Fibroblast of skin of left biceps (primary cell): ENCODE data around the gene LBX2.
A peak's percentile ranks its signal among the peaks of the same experiment; 100 is the strongest.

Experiments used
- DNase-seq, 2 experiments: peaks; one replicate each; pipeline ENCODE4 v3.0.0-alpha.2; 2013; ENCODE audit warnings: low read depth in 2 of 2

Gene LBX2

DNA sequence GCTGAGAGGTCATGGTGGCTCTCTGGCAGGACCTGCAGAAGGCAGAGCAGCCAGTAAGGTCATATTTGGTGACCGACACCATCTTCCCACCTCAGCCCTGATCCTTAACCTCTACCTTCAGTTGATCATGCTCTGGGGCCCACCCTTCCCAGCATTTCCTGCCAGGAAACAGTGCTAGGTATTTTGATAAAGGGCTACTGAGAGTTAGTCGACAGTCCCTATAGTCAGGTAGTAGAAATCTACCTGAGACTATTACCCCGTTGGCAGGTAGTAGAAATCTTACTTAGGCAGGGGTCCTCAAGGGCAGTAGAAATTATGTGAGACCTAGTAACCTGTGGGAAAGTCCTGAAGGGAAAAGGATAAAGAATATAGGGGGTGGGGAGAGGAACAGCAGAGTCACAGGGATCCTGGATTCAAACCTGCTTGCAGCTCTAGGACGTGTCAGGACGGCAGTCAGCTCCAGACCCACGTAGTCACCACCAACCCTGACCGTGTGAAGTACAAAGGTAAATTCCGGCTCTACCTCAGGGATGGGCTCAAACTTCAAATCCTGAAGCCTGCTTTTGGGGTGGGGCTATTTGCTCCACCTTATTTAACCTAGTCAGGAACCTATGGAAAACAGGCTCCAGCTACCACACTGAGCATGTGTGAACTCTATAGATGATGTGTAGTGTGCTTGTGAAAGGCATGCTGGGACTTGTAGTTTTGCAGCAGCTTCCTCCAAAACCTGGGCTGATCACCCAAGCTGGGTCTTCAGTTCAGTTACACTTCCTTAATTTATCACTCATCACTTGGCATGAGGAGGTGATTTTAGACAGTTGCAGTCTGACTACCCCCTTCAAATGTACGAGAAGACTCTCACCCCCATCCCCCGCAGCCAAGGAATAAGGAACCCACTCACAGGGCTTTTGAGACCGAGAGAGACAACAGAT is 26.6 kb upstream of the LBX2 start, which contains the start of gene DQX1:
Gene DQX1, minus strand, starts transcription at position 515 of the 932 bp plus-strand sequence. Its CDS starts 502 bp downstream, at position 13.
- no peak for DNase-seq

DNA sequence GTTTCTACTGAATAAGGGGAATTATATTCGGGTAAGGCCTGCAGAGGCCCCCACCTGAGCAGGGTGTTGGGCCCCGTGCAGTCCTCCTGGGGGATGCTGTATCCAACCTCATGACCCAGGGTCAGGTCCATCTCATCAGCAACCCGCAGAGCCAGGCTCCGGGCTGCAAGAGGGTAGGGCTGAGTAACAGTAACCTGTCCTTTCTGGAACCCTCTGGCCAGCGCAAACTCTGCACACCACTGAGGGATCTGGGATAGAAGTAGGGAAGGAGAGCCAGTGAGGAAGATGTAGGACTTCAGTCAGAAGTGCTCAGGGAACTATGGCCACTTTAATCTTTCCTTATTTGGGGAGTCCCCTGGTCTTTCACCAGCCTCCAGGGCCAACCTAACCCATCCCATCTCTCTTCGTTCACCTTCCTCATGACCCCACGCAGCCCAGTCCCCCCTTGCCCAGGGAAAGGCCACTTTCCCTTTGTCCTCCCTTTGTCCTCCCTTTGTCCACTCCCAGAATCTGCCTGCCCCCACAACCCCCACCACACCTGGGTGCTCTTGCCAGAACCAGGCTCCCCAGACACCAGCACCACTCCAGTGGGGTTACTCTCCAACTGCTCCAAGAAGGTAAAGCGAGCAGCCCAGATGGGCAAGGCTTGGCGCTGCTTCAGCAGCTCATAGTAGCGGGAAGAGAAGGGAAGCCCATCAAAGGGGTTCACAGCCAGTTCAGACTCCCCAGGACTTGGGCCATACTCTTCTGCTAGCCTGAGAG is 25.7 kb upstream of the LBX2 start:
- no peak for DNase-seq

DNA sequence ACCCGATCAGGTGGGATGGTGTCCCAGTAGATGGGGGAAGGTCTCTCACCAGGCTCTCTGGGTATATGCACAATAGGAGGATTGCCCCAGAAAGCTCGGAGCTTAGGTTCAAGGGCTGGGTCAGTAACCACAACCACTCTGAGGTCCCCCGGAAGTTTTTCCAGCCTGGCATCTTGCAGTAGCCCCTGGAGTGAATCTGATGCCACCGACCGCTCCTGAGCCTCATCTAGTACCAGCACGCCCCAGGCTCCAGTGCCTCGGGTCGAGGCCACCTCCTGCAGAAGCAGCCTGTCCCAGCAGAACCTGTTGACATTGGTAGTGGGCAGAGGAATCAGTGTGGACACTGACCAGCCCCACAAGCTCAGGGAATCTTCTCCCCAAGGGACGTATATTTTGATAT is 24.6 kb upstream of the LBX2 start:
- no peak for DNase-seq

DNA sequence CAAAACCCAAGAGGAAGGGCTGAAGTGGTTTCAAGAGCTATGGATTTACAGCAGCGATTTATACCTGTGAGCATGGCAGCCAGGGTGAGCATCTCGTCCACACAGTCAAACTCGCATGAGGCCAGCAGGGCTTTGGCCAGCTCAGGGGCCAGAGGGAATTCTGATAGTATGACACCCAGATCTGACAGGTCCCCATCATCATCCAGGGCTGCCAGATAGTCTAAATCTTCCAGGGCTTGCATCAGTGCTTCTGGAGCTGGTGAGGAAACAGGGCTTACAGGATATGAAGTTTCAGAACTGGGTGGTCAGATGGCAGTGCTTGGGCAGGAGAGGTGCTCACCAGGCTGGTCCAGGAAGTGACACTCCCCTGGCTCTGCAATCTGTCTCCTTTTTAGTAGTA is 23.1 kb upstream of the LBX2 start:
- no peak for DNase-seq

DNA sequence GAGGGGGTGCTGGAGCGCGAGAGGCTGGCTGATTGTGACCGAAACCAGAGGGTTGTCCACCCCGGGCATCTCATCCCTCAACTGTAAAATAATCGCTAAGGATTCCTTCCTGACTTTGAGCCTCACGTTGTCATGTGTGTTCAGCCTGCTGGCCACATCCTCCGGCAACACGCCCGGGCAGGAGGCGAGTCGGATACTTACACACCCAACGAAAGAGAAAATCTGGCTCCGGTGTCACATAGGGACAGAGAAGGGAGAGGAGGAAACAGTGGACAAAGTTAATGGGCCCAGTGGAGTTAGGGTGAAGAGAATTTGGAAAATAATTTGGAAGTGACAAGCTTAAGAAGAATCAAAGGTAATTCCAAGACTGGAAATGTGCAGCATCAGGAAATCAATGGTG is 17.2 kb upstream of the LBX2 start:
- DNase-seq, result no peak

DNA sequence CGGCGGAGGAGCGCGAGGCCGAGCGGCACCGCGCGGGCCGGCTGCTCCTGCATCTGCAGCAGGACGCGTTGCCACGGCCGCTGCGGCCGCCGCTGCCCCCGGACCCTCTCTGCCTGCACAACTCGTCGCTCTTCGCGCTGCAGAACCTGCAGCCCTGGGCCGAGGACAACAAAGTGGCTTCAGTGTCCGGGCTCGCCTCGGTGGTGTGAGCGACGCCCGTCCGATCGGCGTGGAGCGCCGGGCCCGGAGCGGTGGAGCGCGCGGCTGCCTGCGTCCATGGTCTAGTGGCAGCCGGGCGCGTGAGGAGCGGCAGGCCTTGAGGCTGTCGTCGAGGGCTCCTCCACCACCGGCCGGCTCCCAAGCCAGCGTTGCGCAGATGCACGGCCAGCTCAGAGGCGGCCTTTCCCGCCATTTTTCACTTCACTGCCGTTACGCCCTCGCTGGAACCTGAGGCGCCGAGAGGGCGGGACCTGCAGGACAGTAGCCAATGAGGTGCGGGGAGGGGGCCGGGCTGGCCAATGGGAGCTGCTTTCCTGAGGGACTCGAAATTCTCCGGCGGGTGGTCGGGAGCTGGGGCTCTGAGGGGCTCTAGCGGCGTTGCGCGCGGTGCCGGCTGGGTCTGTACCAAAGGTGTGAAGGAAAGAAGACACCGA is 16.7 kb upstream of the LBX2 start:
- no peak for DNase-seq

DNA sequence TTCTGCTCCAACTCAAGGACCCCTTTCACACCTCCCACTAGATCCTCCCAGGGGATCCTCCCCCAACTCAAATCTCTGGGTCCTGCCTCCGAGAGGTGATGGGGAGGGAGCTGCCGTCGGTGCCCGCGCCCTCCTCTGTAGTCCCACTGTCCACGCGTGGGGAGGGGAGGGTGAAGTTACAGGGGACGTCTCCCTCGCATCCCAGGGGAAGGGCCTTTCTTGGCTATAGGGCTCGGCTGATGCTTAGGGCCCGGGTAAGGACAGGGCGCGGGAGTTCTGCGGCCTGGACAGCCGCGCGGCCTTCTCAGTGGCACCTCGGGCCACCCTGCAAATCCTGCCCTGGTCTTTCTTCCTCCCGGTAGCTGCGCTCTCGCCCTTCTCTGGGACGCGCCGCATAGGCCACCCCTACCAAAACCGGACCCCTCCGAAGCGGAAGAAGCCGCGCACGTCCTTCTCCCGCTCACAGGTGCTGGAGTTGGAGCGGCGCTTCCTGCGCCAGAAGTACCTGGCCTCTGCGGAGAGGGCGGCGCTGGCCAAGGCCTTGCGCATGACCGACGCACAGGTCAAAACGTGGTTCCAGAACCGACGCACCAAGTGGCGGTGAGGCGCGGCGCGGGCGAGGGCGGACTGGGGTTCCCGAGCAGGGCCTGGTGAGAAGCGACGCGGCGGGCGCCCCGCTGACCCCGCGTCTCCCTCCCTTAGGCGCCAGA is 16.0 kb upstream of the LBX2 start:
- DNase-seq, result no peak

DNA sequence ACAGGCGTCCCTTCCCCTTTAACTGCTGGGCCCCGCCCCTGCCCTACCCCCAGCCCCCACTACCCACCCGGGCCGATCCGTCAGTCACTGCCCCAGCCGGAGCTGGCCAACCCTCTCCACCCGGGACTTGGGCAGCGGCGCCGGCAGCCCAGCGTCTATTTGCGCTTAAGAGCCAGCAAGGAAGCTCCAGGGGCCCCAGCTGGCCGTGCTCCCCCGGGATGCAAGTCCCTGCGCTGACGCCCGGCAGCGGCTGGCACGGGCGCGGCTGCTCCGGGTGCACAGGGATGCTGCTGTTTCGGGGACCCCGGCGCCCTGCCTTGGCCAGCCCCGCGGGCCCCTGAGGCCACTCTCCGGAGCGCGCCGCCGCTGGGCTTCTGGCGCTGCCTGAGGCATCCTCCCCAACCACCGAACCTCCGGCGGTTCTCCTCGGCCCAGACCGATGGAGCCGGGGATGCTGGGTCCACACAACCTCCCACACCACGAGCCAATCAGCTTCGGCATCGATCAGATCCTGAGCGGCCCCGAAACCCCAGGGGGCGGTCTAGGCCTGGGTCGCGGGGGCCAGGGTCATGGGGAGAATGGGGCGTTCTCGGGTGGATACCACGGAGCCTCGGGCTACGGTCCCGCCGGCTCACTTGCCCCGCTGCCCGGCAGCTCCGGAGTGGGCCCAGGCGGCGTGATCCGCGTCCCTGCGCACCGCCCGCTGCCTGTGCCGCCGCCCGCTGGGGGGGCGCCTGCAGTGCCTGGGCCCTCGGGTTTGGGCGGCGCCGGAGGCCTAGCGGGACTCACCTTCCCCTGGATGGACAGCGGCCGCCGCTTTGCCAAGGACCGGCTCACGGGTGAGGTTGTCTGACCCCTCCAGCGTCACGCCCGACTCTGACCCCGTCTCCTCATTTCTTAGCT is 15.2 kb upstream of the LBX2 start, which contains the start of gene TLX2:
Gene TLX2, plus strand, starts transcription at position 83 of the 903 bp plus-strand sequence. Its CDS starts 357 bp downstream, at position 440.
- DNase-seq, result no peak

DNA sequence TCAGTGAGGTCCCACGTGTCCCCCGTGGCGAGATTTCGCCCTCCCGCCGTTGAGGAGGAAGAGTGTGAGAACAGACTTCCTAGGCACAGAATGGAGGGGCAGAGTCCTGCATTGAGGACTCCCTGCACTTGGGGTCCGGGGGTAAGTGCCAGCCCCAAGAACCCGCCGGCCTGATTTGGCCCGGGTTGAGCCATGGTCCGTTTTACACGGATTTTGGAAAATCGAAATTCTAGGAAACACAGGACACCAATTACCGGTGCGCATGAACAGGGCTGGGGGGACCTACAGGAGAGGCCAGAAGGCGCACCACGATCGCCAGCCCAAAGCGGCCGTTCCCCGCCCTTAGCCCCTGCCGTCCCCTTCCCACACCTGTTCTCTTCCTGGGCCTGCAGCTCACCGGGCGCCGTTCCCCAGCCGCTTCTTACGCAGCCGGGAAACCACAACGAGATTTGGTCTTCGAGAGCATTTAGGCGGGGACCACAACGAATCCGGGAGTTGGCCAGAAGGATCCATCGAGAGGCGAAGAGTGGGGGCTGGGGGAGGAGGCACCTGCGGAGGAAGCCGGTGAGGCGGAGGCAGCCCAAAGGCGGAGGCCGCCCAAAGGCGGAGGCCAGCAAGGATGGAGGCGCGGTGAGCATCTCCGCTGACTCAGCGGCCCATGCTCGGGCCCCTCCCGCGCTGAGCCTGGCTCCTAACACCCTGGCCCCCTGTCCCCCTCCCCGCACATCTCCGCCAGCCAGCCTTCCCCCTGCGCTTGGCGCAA is 14.4 kb upstream of the LBX2 start:
- DNase-seq, result no peak

DNA sequence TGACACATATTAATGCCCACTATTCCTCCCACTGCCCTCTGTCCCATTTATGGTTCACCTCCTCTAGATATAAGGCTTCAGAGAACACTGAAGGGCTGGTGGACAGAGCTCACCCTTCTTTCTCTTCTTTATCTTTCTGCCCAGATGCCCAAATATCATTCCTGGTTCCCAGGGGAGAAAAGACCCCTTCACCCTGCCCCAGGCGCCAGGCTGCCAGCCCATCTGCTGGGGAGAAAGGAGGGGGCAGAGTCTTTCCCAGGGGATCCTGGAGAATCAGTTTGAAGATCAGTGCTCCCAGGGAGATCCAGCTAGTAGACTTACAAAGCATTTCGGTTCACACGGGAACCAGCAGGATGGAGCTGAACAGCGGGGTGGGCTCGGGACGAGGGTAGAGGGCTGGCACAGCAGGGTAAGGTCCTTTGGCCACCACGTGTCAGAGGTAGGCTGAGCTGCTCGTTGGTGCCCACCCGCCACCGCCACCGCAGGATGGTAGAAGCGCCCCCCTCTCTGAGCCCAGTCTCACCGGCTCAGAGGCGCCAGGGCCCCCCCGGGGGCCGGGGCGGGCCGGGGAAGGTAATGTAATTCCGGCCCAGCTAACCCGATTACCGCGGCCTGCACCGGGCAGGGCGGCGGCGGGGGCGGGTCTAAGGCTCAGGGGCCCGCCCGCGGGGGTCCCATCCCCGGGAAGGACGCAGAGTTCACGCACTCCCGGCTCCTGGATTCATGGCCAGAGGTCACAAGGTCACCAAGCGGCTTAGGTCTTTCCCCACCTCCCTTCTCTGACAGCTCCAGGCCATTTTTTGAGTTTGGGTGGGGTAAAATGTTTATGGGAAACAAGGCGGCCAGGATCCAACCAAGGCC is 13.6 kb upstream of the LBX2 start:
- no peak for DNase-seq

DNA sequence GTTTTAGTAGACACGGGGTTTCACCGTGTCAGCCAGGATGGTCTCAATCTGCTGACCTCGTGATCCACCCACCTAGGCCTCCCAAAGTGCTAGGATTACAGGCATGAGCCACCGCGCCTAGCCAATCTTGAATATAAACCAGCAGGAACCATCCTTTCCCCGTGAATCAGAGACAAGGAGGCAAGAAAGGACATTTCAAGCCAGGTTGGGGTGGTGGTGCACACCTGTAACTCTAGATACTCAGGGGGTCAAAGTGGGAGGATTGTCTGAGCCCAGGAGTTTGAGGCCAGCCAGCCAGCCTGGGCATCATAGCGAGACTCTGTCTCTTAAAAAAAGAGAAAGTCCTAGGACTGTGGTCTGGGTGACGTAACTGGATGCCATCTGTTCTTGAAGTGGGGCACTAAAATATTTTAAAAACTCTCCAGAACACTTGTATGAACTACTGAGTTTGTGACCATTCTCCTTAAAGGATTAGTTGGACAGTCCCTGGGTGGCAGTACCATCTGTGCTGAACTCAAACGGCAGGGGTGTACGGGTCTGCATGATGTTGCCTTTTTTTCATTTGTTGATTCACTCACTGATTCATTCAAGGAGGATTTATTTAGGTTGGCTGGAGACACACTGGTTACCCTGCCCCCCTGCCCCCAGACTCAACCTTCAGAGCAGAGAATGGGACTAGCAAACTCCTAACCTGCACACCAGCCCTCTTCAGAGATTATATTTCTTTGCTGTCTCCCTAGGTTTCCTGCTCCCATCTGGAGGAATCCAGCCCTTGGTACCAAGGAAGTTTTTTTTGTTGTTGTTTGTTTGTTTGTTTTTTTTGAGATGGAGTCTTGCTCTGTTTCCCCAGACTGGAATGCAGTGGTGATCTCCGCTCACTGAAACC is 11.9 kb upstream of the LBX2 start:
- DNase-seq, result no peak

DNA sequence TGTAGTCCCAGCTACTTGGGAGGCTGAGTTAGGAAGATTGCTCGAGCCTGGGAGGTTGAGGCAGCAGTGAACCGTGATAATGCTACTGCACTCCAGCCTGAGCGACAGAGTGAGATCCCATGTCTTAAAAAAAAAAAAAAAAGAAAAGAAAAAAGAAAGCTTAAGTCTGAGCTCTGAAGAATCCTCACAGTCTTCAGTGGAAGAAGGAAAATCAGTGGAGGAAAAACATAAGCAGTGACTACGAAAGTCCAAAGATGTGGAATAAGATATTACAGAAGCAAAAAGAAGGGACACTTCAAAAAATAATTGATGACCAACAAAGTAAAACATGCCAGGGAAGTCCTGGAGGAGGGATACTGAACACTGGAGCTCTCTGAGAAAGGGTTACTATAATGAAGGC is 10.9 kb upstream of the LBX2 start:
- DNase-seq, result no peak

DNA sequence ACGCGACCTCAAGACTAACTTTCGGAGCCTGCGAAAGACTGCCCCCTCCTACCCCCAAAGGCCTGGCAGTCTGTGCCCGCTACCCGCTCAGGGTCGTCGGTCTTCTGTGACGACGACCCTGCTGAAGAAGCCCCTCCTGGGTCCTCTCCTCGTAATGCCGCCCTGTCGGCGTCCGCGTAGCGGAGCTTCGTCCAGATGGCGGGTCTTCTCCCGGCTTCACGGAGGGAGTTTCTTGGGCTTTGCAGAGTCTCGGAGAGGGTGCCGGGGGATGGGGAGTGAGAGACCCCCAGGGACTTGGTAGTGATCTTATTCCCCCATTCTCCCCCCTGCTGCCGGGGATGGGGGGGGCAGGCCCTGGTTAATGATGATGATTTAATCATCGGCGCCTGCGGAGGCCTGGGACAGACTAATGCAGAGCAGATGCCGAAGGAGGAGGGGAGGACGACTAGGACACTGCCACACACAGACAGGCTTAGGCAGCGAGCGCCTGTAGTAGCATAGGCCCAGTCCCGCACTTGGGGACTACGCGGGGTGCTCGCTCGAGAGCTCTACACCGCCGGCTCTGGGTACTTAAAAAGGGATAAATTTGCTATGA is 8.6 kb upstream of the LBX2 start:
- peak; percentile 75 to 78 for DNase-seq

DNA sequence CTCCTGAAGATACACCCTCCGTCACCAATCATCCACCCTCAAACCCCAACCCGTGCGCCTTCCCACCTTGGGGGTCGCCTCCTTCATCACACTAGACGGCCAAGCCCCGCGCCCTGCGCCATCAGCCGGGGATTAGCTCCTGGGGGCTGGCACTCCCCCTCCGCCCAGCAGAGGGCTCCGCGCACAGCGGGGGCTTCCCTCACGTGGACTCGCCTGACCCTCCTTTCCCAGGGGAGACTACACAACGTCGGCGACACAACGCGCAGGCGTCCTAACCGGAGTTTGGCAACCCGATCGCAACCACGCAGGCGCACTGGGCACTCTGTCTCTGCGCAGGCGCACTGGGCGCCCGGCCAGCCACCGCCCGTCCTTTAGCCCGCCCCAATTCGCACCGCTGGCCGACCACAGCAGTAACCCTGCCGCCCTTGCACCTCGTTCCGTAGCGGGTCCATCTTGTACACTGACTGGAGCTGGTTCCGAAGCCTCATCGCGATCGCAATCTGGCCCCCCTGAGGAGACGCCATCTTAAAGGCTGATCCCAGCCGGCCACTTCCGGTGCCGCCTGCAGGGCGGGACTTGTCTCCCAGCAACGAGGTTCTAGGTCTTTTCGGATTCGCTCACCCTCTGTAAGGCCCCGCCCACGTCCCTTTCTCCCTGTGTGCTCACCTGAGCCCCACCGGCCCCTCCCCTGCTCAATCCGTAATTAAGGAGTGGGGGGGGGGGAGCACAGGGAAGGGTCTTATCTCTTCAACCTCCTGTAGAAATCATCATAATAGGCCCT is 7.9 kb upstream of the LBX2 start, which contains the start of gene PCGF1:
Gene PCGF1, minus strand, starts transcription at position 551 of the 781 bp plus-strand sequence. Its CDS starts 27 bp downstream, at position 524.
- peak; percentile 95 for DNase-seq

DNA sequence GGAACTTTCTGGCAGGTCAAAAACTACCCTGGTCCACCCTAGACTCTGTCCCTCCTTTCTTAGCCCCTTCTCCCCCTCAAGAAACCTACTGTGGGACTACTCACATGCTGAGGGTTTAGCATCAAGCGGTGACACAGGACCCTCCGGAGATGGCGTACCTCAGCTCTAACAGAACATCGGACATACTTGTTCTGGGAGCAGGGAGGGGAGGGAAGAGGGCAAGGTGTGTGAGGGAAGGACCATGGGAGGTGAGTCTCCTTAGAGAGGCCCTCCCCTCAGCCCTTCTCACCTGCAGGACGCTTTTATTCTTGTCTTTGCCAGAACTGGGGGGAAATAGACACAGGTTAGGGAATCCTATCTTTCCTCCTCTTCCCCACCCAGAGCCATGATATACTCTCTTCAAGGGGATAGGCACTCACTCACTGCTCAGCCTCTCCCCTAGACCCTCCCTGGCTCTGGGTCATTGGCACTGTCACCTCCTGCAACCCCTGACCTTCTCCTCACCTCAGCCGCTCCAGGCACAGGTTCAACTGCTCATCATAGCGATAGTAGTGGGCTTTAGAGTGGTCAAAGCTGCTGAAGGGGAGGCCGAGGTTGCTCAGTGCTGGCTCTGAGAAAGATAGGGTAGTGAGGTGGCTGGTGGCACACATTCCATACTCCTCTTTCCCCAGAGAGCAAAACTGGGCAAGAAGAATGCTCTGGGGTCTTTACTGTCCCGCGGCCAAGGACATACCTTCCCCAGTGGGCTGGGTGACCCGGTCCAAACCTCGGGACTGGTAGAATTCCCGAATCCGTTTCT is 6.2 kb upstream of the LBX2 start:
- DNase-seq, result no peak

DNA sequence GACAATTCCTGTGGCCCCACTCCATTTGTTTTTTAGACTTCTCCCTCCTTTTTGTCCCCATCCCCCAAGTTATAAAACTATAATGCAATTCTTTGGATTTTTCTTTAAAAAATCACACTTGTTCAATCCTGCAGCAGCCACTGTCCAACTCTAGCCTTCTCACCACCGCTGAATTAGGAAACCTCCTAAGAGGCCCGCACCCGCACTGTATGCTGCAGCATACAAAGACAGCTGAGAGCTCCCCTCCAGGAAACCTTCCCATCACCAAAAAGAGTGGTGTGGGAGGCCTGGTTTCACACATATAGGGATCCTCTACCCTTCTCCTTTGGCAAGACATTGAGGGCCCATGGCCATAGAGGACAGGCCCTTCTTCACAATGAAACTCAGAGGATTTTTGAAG is 5.2 kb upstream of the LBX2 start:
- DNase-seq, result no peak
